HepG2 (cell line): ENCODE measurements around the gene PRKACA. TPM values are rescaled to one million over a fixed set of nuclear protein-coding genes. Genes with fewer than 3 reads are reported as not detected.

ENCODE experiments used
- ATAC-seq: fragments of 200-7000 bp; cut with Tn5 transposase; 3 replicates; pipeline ENCODE4 v1.9.1; 2020; ENCODE audit warnings: mild to moderate bottlenecking, moderate library complexity
- BruUV-seq: library from RNA; stranded (reverse); fragments of 400-500 nt; replicated peaks from 2 replicates; lab custom pipeline; 2021; lab: Mats Ljungman, UMichigan
- CTCF ChIA-PET: fragments of 300-600 bp; formaldehyde crosslinking; extraction: SDS; loops from one replicate; lab custom pipeline; 2021; ENCODE audit warnings: low total read pairs, inconsistent platforms, low intra/inter-chr PET ratio; lab: Yijun Ruan, JAX
- POLR2A ChIA-PET: fragments of 350-600 bp; sonication (Branson Sonifier 250); formaldehyde crosslinking; loops from one replicate; lab custom pipeline; 2020; ENCODE audit warnings: antibody characterized with exemption, inconsistent platforms; lab: Yijun Ruan, JAX
- DNase-seq: peaks from one replicate; pipeline ENCODE4 v3.0.0-alpha.2; 2015; ENCODE audit warnings: low spot score
- FAIRE-seq: peaks from 3 replicates; lab custom pipeline; 2011; peaks lifted over from hg19 to GRCh38; lab: Jason Lieb, UNC
- H2AFZ ChIP-seq: one replicate; pipeline ENCODE4 v1.6.1; 2011; ENCODE audit warnings: low read length, inconsistent platforms
- H3K27ac ChIP-seq: fragments of 300-600 bp; 3 replicates; pipeline ENCODE4 v1.8.0; 2011; ENCODE audit warnings: mixed run types, mild to moderate bottlenecking, mixed read lengths, low read length, inconsistent platforms; ENCODE audit not compliant: insufficient read depth; ENCODE audit errors: extremely low read length
- H3K27me3 ChIP-seq, 2 experiments: fragments of 200-600 bp in 1 of 2; 2 replicates in 1 of 2; 3 replicates in 1 of 2; pipeline versions ENCODE4 v1.6.0 to v1.8.0; 2011; ENCODE audit warnings: low read length in 2 of 2, mild to moderate bottlenecking in 2 of 2, moderate library complexity in 2 of 2, inconsistent platforms in 1 of 2; ENCODE audit not compliant: insufficient read depth in 2 of 2, control insufficient read depth in 1 of 2
- H3K36me3 ChIP-seq, 2 experiments: fragments of 200-600 bp in 1 of 2; replicated peaks in 1 of 2; 2 replicates in 1 of 2; 3 replicates in 1 of 2; pipeline versions ENCODE4 v1.5.1 to v1.8.0; 2011; ENCODE audit warnings: low read length in 2 of 2, inconsistent platforms in 1 of 2; ENCODE audit not compliant: insufficient read depth in 2 of 2, control insufficient read depth in 1 of 2
- H3K4me1 ChIP-seq: 2 replicates; pipeline ENCODE4 v1.5.1; 2012; ENCODE audit warnings: low read length, inconsistent platforms; ENCODE audit not compliant: insufficient read depth
- H3K4me2 ChIP-seq: 2 replicates; pipeline ENCODE4 v1.6.0; 2011; ENCODE audit warnings: low read depth, low read length, inconsistent platforms
- H3K4me3 ChIP-seq, 3 experiments: fragments of 200-600 bp in 1 of 3; sonication (generic), shearing (Covaris generic) in 1 of 3; replicated peaks in 1 of 3; 2 replicates each; pipeline ENCODE4 v1.5.1; 2011 to 2016; ENCODE audit warnings: low read length in 3 of 3, inconsistent platforms in 2 of 3, low read depth in 2 of 3, mild to moderate bottlenecking in 2 of 3, control low read depth in 1 of 3, mixed read lengths in 1 of 3; ENCODE audit not compliant: insufficient read depth in 1 of 3
- H3K79me2 ChIP-seq: one replicate; pipeline ENCODE4 v1.6.1; 2011; ENCODE audit warnings: low read length, inconsistent platforms; ENCODE audit not compliant: insufficient read depth
- H3K9ac ChIP-seq: 2 replicates; pipeline ENCODE4 v1.6.0; 2011; ENCODE audit warnings: mild to moderate bottlenecking, low read depth, low read length, inconsistent platforms; ENCODE audit not compliant: insufficient read depth
- H3K9me3 ChIP-seq: 2 replicates; pipeline ENCODE4 v1.5.1; 2012; ENCODE audit warnings: mild to moderate bottlenecking, low read length
- H4K20me1 ChIP-seq: 2 replicates; pipeline ENCODE4 v1.6.0; 2011; ENCODE audit warnings: inconsistent platforms, mild to moderate bottlenecking, low read length, moderate library complexity; ENCODE audit not compliant: insufficient read depth
- ARID3A ChIP-seq: IDR thresholded peaks from 2 replicates; pipeline ENCODE4 v1.6.1; 2012; ENCODE audit warnings: low read depth, low read length, improper control_type of control experiment
- ASH2L ChIP-seq: fragments of 300-600, 200-600 bp; sonication (generic); IDR thresholded peaks from 2 replicates; pipeline ENCODE4 v1.7.0; 2017; ENCODE audit warnings: low read depth, mild to moderate bottlenecking, moderate library complexity, mixed read lengths, low read length; ENCODE audit not compliant: insufficient read length
- BCL6 ChIP-seq: IDR thresholded peaks from 2 replicates; pipeline ENCODE4 v1.6.1; 2016; ENCODE audit warnings: missing genetic modification reagents, missing compliant biosample characterization
- ETV6 ChIP-seq: sonication (generic); formaldehyde crosslinking; conservative IDR thresholded peaks from 2 replicates; pipeline ENCODE4 v1.4.0; 2020; ENCODE audit warnings: missing genetic modification reagents
- GZF1 ChIP-seq: sonication (generic); formaldehyde crosslinking; IDR thresholded peaks from 2 replicates; pipeline ENCODE4 v1.5.1; 2020; ENCODE audit warnings: mild to moderate bottlenecking, missing genetic modification reagents
- HMG20A ChIP-seq: IDR thresholded peaks from 2 replicates; pipeline ENCODE4 v1.6.1; 2016; ENCODE audit warnings: borderline replicate concordance
- KDM1A ChIP-seq: IDR thresholded peaks from 2 replicates; pipeline ENCODE4 v1.6.1; 2016; ENCODE audit warnings: missing compliant biosample characterization
- KDM4B ChIP-seq: sonication (generic); formaldehyde crosslinking; IDR thresholded peaks from 2 replicates; pipeline ENCODE4 v1.4.0; 2020; ENCODE audit warnings: missing genetic modification reagents
- PHF21A ChIP-seq: sonication (generic); formaldehyde crosslinking; IDR thresholded peaks from 2 replicates; pipeline ENCODE4 v1.5.0; 2020; ENCODE audit warnings: mild to moderate bottlenecking, missing genetic modification reagents
- RBM39 ChIP-seq: fragments of 200-400 bp; formaldehyde crosslinking; IDR thresholded peaks from one replicate; pipeline ENCODE4 v1.6.1; 2018; ENCODE audit warnings: antibody characterized with exemption, mild to moderate bottlenecking, low read depth, low read length; ENCODE audit not compliant: poor library complexity, severe bottlenecking
- REXO4 ChIP-seq: sonication (generic); formaldehyde crosslinking; IDR thresholded peaks from 2 replicates; pipeline ENCODE4 v1.8.0; 2022; ENCODE audit warnings: missing genetic modification reagents, mild to moderate bottlenecking, borderline replicate concordance
- WIZ ChIP-seq: sonication (generic); formaldehyde crosslinking; IDR thresholded peaks from 2 replicates; pipeline ENCODE4 v1.5.1; 2020; ENCODE audit warnings: mild to moderate bottlenecking, missing genetic modification reagents
- ZBTB38 ChIP-seq: sonication (generic); formaldehyde crosslinking; IDR thresholded peaks from 2 replicates; pipeline ENCODE4 v1.5.1; 2020; ENCODE audit warnings: mild to moderate bottlenecking, missing genetic modification reagents
- ZFP36L1 ChIP-seq: sonication (generic); formaldehyde crosslinking; IDR thresholded peaks from 2 replicates; pipeline ENCODE4 v1.8.0; 2022; ENCODE audit warnings: mild to moderate bottlenecking, missing genetic modification reagents, moderate library complexity
- ZFYVE20 ChIP-seq: sonication (generic); formaldehyde crosslinking; IDR thresholded peaks from 2 replicates; pipeline ENCODE4 v1.8.0; 2023; ENCODE audit warnings: low read depth, mild to moderate bottlenecking, moderate library complexity, missing genetic modification reagents, borderline replicate concordance
- ZNF230 ChIP-seq: sonication (generic); formaldehyde crosslinking; IDR thresholded peaks from 2 replicates; pipeline ENCODE4 v1.4.0; 2020; ENCODE audit warnings: mild to moderate bottlenecking, missing genetic modification reagents
- ZNF264 ChIP-seq: sonication (generic); formaldehyde crosslinking; IDR thresholded peaks from 2 replicates; pipeline ENCODE4 v1.4.0; 2020; ENCODE audit warnings: missing genetic modification reagents
- ZNF639 ChIP-seq: conservative IDR thresholded peaks from 2 replicates; pipeline ENCODE4 v1.6.1; 2018; ENCODE audit warnings: missing genetic modification reagents
- ZNF746 ChIP-seq: sonication (generic); formaldehyde crosslinking; IDR thresholded peaks from 2 replicates; pipeline ENCODE4 v1.8.0; 2022; ENCODE audit warnings: mild to moderate bottlenecking, missing genetic modification reagents
- ZNF782 ChIP-seq: sonication (generic); formaldehyde crosslinking; IDR thresholded peaks from 2 replicates; pipeline ENCODE4 v1.4.0; 2020; ENCODE audit warnings: missing genetic modification reagents, mild to moderate bottlenecking, borderline replicate concordance
- WGBS: methylation state at CpG from one replicate; pipeline ENCODE4 v1.1.6; 2017; ENCODE audit warnings: low lambda C conversion rate; 5-methylcytosine and 5-hydroxymethylcytosine counted together
- in situ Hi-C: cut with HindIII; loops from 2 replicates; pipeline ENCODE4 v1.10.0; 2017; ENCODE audit warnings: low pct_unique_long_range_greater_than_20kb; ENCODE audit not compliant: extremely low pct_ligation_motif_present
- intact Hi-C: fragments of 100-400 bp; cut with micrococcal nuclease; formaldehyde crosslinking; loops from one replicate; pipeline ENCODE4 v1.10.0; 2022; ENCODE audit not compliant: unreplicated experiment
- polyA plus RNA-seq, 8 experiments: library from polyadenylated mRNA; depleted of rRNA in 3 of 8; stranded (reverse) in 7 of 8; unstranded in 1 of 8; fragments of >200 nt; fragmentation: Illumina TruSeq in 4 of 8; extraction: Trizol in 4 of 8; gene quantifications; 2 replicates each; pipeline versions ENCODE4 v1.2.1 to v1.2.3, GENCODE V29; 2011 to 2016; ENCODE audit warnings: low read depth in 4 of 8, missing spikeins in 1 of 8, mixed read lengths in 1 of 8; ENCODE audit not compliant: insufficient read depth in 1 of 8
- total RNA-seq, 5 experiments: library from RNA; depleted of rRNA; stranded (reverse); fragments of >200 nt; fragmentation: Illumina TruSeq; extraction: Trizol; gene quantifications; 2 replicates each; pipeline ENCODE4 v1.2.3, GENCODE V29; 2016; ENCODE audit warnings: low read depth in 1 of 5

PRKACA gene
- total and polyA plus RNA-seq, 2 of the 13 experiments (the other 11 are each of a cell fraction or from before 2014, with no cell fraction given) = 11.0 to 18.2 TPM

GRCh38 chr19:14054099-14054498, 63.5 kb downstream of the PRKACA start:
- Histone ChIP-seq H3K9me3 (no peaks in the 10 kb centered on the region), H3K4me3 (no peak overlapping the region), H3K4me2 (no peak overlapping the region), H3K27ac (no peak overlapping the region), H3K36me3 (no peaks in the 10 kb centered on the region), H3K4me1 (peaks cover 5% of the 10 kb centered on the region; the same call in 1 of the 2 replicates), H4K20me1 (no peaks in the 10 kb centered on the region), H3K9ac (no peak overlapping the region), H3K79me2 (no peaks in the 10 kb centered on the region), H2AFZ (no peak overlapping the region), H3K27me3 (no peaks in the 10 kb centered on the region)
- DNase-seq (no peak), ATAC-seq (no peak), FAIRE-seq (no peak)
- intact Hi-C loops (no loop called here), in situ Hi-C loops (loop anchor here (25.0 kb wide), 1 partner anchor 292 kb away; the partner anchor contains the start of genes C19orf53 and MRI1)
- WGBS = 51% methylated on average over 6 of the region's 6 CpGs
- no peak for TF ChIP-seq ZNF639 (CRISPR knock-in tag)
- no peak for TF ChIP-seq WIZ (CRISPR knock-in tag)
- TF ChIP-seq ARID3A = no peak
- no peak for TF ChIP-seq KDM1A
- no peak for TF ChIP-seq RBM39
- TF ChIP-seq ZFYVE20 = no peak
- TF ChIP-seq ZNF782 (CRISPR knock-in tag) = no peak
- no peak for TF ChIP-seq ASH2L
- TF ChIP-seq ETV6 (CRISPR knock-in tag) = no peak
- no peak for TF ChIP-seq REXO4 (CRISPR knock-in tag)
- no peak for TF ChIP-seq ZBTB38
- TF ChIP-seq ZNF264 (CRISPR knock-in tag) = no peak
- TF ChIP-seq ZNF230 (CRISPR knock-in tag) = no peak
- no peak for TF ChIP-seq ZFP36L1 (CRISPR knock-in tag)
- TF ChIP-seq HMG20A (CRISPR knock-in tag) = no peak
- no peak for TF ChIP-seq BCL6 (CRISPR knock-in tag)
- TF ChIP-seq ZNF746 (CRISPR knock-in tag) = no peak
- no peak for TF ChIP-seq PHF21A (CRISPR knock-in tag)
- TF ChIP-seq GZF1 = no peak
- no peak for TF ChIP-seq KDM4B (CRISPR knock-in tag)
- ChIA-PET POLR2A (interaction anchor here (1.3 kb wide), 1 partner anchor 18 kb away, joined by 5 read pairs; the partner anchor contains the start of gene MISP3), CTCF (no interaction called here)
- no TSS peak for BruUV-seq
